Calu3 (cell line): ENCODE data around the gene CLIP1. TPM values are rescaled to one million over a fixed set of nuclear protein-coding genes. Genes with fewer than 3 reads are reported as not detected.

ENCODE experiments used
- BruUV-seq: library from RNA; stranded (reverse); fragments of 400-500 nt; replicated peaks from 2 replicates; lab custom pipeline; 2021; lab: Mats Ljungman, UMichigan
- CTCF ChIA-PET: fragments of 300-600 bp; sonication (Branson Sonifier 250); formaldehyde crosslinking; loops from one replicate; lab custom pipeline; 2022; ENCODE audit warnings: antibody characterized with exemption; lab: Charles Lee
- DNase-seq: peaks from one replicate; pipeline ENCODE4 v3.0.0; 2022
- H3K27ac Mint-ChIP-seq: one replicate; pipeline ENCODE4 v1.8.0; 2022; ENCODE audit warnings: mixed read lengths; ENCODE audit not compliant: unreplicated experiment
- H3K27me3 Mint-ChIP-seq: one replicate; pipeline ENCODE4 v1.8.0; 2022; ENCODE audit warnings: mixed read lengths; ENCODE audit not compliant: unreplicated experiment
- H3K36me3 Mint-ChIP-seq: one replicate; pipeline ENCODE4 v1.8.0; 2022; ENCODE audit warnings: mild to moderate bottlenecking, moderate library complexity, mixed read lengths; ENCODE audit not compliant: insufficient read depth, unreplicated experiment
- H3K4me1 Mint-ChIP-seq: one replicate; pipeline ENCODE4 v1.8.0; 2022; ENCODE audit warnings: mild to moderate bottlenecking, low read depth, mixed read lengths; ENCODE audit not compliant: unreplicated experiment
- H3K4me3 Mint-ChIP-seq: one replicate; pipeline ENCODE4 v1.8.0; 2022; ENCODE audit warnings: mild to moderate bottlenecking, low read depth, moderate library complexity, mixed read lengths; ENCODE audit not compliant: unreplicated experiment
- H3K9me3 Mint-ChIP-seq: one replicate; pipeline ENCODE4 v1.8.0; 2022; ENCODE audit warnings: low read depth, mixed read lengths; ENCODE audit not compliant: unreplicated experiment
- CTCF ChIP-seq: fragments of 200-600 bp; IDR thresholded peaks from one replicate; pipeline ENCODE4 v1.8.0; 2022; ENCODE audit warnings: antibody characterized with exemption; ENCODE audit not compliant: unreplicated experiment
- intact Hi-C: fragments of 100-400 bp; cut with micrococcal nuclease; formaldehyde crosslinking; loops from one replicate; pipeline ENCODE4 v1.10.0; 2022; ENCODE audit not compliant: unreplicated experiment
- total RNA-seq: library from RNA; stranded (reverse); gene quantifications from 2 replicates; pipeline ENCODE4 v1.2.3, GENCODE V29; 2022

CLIP1 gene
- total RNA-seq, 1 experiment from 2014 or later: 95.3 TPM

GRCh38 chr12:122333142-122334087 lies 89.1 kb downstream of the CLIP1 start:
- CTCF ChIA-PET: interaction anchor here (0.7 kb wide), 1 partner anchor 53 kb away, joined by 3 read pairs; no protein-coding TSS in a partner anchor
- intact Hi-C loops: no loop called here
- DNase-seq: no peak
- no peak for TF ChIP-seq CTCF
- no TSS peak for BruUV-seq
- H3K27ac Mint-ChIP-seq: no peak overlapping the region
- peaks cover 38% of the 10 kb centered on the region for H3K36me3 Mint-ChIP-seq
- no peak overlapping the region for H3K4me3 Mint-ChIP-seq
- no peaks in the 10 kb centered on the region for H3K9me3 Mint-ChIP-seq
- H3K4me1 Mint-ChIP-seq: no peaks in the 10 kb centered on the region
- no peaks in the 10 kb centered on the region for H3K27me3 Mint-ChIP-seq

- no TSS peak for BruUV-seq
- intact Hi-C loops: no loop called here
- Mint-ChIP-seq H3K27ac (no peak overlapping the region), H3K27me3 (no peaks in the 10 kb centered on the region), H3K4me1 (no peaks in the 10 kb centered on the region), H3K36me3 (peaks cover 35% of the 10 kb centered on the region), H3K4me3 (no peak overlapping the region), H3K9me3 (no peaks in the 10 kb centered on the region)
- DNase-seq: no peak
- CTCF ChIA-PET: no interaction called here
- TF ChIP-seq CTCF: no peak
Measured at GRCh38 chr12:122327494-122328385, 94.7 kb downstream of the CLIP1 start.

- Mint-ChIP-seq H3K36me3 (peaks cover 40% of the 10 kb centered on the region), H3K9me3 (no peaks in the 10 kb centered on the region), H3K4me3 (no peak overlapping the region), H3K4me1 (no peaks in the 10 kb centered on the region), H3K27ac (no peak overlapping the region), H3K27me3 (no peaks in the 10 kb centered on the region)
- no peak for DNase-seq
- TF ChIP-seq CTCF: no peak
- BruUV-seq: no TSS peak
- CTCF ChIA-PET: no interaction called here
- intact Hi-C loops: no loop called here
Measured at GRCh38 chr12:122327014-122327413, 95.5 kb downstream of the CLIP1 start.

- BruUV-seq: no TSS peak
- Mint-ChIP-seq H3K36me3 (peaks cover 38% of the 10 kb centered on the region), H3K4me1 (no peaks in the 10 kb centered on the region), H3K27me3 (no peaks in the 10 kb centered on the region), H3K27ac (no peak overlapping the region), H3K9me3 (no peaks in the 10 kb centered on the region), H3K4me3 (no peak overlapping the region)
- intact Hi-C loops: no loop called here
- DNase-seq: no peak
- TF ChIP-seq CTCF: no peak
- CTCF ChIA-PET: no interaction called here
Measured at GRCh38 chr12:122326586-122326985, 95.9 kb downstream of the CLIP1 start.
